NB4 (cell line): ENCODE data around the gene CDC42EP1.

Experiments
- CTCF ChIP-seq: IDR thresholded peaks from one replicate; pipeline ENCODE4 v1.5.1; 2012; ENCODE audit warnings: low read depth, low read length
- POLR2A ChIP-seq: IDR thresholded peaks from 2 replicates; pipeline ENCODE4 v1.6.1; 2011; ENCODE audit warnings: mild to moderate bottlenecking; ENCODE audit not compliant: insufficient read length; ENCODE audit errors: extremely low read depth

- TF ChIP-seq POLR2A = no peak
- no peak for TF ChIP-seq CTCF
Measured at GRCh38 chr22:37578002-37578401, 17.7 kb downstream of the CDC42EP1 start.
